Embryonic facial prominence (tissue), 1 donor: ENCODE measurements around the gene KRT72.
"Not testable (repeated sequence)": the region's sequence is repeated elsewhere in the genome, so short reads cannot be mapped to it uniquely, and the experiment has no call there.

Source experiments
- DNase-seq: peaks from one replicate; pipeline ENCODE4 v3.0.0-alpha.2; 2016; ENCODE audit errors: extremely low spot score

KRT72 gene

DNA sequence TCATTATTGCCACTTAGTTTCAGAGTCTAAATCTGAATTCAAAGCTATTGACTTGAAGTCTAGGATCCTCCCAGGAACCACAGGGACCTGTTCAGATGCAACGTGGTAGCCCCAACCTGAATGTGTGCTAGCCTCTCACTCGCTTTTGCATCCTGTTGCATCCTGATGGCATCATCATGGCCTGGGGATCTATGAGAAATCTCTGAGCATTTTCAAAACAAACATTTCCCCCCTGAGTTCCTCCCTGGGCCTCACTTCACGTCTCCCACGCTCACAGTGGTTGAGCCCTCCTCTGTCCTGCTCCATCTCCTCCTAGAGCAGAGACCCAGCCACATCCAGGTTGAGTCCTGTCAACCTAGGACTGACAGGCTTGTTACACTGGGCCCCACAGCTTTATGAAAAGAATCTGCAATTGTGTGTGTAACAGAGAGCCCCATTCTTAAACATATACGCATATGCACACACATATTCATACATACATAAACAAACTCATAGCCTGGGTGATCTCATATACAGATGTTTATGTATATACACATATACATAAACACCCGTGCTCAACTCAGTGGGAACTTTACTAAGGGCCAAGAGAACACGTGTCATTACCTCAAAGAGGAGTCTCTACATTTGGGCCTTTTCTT, 5.4 kb upstream of the KRT72 start:
- no peak for DNase-seq

DNA sequence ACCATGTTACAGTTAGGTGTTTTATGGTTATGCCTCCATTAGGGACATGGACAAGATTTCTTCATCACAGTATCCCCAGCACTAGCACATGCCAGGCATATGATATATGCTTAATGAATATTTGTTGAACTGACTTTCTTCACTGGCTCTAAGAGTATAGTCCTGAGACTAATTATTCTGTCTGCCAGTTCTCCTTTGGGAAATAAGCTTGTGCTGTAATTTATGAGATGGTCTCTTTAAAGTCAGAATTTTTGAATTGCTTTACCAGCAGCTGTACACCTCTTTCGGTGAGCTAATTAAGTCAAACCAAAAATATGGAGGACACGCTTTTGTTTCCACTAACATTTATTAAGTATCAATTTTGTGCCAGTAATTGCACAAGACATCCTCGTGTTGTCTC, 4.8 kb upstream of the KRT72 start:
- DNase-seq: no peak

DNA sequence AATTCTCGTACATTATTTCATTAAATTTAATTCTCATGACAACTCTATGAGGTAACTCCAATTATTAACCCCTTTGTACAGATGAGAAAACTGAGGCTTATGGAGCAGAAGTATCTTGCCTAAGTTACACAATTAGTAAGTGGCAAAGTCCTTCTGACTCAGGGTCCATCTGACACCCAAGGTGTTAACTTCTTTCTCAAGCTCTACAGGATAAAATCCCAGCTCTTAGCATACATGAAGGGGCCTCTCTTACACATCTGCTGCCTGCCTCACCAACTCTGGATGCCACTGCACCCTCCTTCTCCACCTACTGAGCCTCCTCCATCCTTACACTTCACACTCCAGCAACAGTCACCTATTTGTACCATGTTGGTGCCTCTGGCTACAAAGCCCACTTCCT, 4.3 kb upstream of the KRT72 start:
- DNase-seq: no peak

DNA sequence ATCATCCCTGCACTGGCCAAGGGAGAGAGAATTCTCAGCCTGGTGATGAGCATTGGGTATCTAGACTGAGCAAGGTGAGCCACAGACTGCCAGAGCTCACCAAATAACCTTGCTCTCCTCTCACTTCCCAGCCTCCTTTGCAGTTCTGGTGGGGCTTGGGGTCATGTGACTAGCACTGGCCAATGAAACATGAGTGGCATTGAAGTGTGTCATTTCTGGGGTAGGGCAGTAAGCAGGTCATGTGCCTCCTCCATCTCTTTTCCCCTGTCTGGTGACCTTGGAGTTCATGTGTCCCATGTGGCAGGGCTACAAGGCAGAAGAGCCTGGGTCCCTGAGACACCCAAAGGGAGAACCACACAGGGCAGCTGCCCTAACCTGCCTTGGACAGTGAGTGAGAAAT, 3.6 kb upstream of the KRT72 start:
- no peak for DNase-seq

DNA sequence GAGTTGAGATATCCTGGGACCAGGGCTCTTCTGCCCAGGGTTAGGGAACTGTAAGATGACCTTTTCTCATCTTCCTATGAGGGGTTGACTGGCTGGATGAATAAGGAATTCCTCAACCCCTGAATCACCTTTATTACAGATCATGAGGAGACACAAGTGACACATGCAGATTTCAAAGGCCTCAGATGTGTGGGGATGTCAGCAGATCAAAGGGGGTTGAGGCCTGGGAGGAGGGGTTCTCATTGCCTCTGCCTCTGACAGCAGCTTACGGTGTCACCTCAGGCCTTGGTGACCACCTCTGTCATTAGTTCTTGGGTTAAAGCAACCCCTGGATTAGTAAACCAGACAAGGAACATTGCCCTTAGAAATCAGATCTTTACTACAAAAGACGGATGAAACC, 2.1 kb upstream of the KRT72 start:
- no peak for DNase-seq

DNA sequence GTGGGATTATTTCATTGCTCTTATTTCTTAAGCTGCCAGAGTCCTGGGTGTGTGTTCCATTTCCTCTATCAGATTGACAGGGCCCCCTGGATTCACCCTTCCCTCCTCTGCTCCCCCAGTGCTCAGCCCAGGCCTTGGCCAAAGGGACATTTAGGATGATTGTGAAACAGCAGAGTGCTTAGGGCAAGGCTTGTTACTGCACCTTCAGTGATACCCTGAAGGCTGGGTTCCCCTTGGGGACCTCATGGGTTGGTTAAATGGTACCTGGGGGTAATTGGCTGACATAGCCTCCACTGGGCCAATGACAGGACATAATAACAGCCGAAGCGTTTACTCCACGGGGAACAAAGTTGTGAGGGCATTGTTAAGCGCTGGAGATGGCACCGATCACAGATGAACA, 1.3 kb upstream of the KRT72 start:
- no peak for DNase-seq

DNA sequence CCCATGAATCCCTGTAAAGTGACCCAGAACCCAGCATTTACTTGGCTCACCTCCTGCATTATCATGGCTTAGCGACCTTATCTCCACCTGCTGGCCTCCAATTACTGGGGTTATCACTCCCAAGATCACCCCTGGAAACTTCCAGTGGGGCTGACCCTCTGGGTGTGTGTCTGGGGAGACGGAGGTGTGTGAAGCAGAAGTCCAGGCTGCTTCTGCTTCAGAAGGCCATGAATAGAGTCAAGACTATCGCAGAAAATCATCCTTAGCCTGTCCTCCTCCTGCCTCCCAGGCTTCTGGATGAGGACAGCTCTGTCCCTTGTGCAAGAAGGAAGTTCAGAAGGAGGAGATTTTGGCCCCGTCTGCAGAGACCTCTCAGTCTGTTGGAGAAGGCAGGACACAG, 408 bp upstream of the KRT72 start:
- DNase-seq: no peak

DNA sequence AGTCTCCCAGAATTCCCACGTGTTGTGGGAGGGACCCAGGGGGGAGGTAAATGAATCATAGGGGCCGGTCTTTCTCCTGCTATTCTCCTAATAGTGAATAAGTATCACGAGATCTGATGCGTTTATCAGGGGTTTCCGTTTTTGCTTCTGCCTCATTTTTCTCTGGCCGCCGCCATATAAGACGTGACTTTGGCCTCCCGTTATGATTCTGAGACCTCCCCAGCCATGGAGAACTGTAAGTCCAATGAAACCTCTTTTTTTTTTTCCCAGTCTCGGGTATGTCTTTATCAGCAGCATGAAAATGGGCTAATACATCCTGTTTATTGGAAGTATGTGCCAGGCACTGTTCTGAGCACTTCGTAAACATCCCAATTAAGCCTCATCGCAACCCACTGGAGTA, 788 bp downstream of the KRT72 start:
- DNase-seq: no peak

DNA sequence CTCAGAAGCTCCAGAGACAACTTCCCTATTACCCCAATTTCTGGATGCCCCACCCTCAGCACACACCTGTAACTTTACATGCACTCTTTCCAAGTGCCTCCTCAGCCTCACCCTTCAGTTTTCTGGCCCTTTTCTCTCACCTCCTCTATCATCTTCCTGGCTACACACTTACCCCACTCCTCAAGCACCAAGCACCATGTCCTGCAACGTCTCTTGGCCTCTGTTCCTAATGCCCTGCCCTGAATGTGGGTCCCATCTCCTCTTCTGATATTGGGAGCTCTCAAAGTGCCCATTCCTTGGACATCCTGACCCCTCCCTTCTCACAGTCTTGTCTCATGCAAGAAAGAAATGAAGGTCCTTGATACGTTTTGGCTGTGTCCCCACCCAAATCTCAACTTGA, 1.2 kb downstream of the KRT72 start:
- DNase-seq: no peak

DNA sequence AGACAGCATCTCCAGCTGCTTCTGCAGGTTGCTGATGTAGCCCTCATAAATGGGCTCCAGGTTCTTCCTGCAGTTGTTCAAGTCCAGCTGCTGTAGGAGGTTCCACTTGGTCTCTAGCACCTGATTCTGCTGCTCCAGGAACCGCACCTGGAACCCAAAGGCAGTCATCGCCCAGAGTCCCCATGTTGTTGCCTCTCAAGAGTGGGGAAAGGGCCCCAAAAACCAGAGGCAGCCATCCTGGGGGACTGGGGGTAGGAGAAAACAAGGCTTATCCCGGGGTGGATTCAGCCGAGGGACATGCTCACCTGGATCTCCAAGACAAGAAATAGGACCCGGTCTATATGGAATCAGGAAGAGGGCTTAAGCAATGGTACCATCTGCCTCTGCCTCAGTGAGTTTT, 2.3 kb downstream of the KRT72 start:
- DNase-seq: no peak

DNA sequence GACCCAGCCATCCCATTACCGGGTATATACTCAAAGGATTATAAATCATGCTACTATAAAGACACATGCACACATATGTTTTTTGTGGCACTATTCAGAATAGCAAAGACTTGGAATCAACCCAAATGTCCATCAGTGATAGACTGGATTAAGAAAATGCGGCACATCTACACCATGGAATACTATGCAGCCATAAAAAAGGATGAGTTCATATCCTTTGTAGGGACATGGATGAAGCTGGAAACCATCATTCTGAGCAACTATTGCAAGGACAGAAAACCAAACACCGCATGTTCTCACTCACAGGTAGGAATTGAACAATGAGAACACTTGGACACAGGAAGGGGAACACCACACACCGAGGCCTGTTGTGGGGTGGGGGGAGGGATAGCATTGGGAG, 7.0 kb downstream of the KRT72 start:
- not testable (repeated sequence) for DNase-seq

DNA sequence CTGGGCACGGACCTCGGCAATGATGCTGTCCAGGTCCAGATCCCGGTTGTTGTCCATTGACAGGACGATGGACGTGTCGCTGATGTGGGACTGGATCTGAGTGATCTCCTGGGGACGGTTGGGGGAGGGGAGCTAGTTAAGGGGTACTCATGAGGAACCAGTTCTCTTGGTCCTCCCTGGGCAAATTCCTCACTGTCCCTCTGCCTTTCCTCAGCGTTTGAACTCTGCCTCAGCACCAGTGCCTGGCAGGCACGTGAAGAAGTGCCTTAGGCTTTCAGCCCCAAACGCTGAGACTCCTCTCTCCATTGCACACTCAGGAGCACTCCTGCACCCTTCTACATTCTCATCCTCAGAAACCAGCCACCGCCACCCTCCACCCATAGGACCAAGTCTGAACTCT, 9.7 kb downstream of the KRT72 start:
- no peak for DNase-seq

DNA sequence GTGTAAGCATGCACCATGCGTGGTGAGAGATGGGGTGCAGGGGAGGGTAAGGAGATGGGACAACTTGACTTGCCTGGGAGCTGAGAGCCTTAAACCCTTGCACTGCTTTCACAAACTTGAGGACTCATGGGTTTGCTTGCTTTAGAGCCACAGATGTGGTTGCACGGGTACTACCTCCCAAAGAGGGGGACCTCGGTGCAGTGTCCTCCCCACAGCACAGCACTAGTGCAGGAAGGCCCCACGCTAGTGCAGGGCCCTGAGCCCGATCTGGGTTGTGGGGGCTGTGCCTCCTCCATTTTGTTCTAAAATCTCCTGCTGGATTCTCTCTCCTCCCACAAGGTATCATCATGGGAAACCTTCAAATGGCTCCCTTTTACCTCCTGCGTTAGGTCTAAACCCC, 11.2 kb downstream of the KRT72 start:
- DNase-seq: no peak

DNA sequence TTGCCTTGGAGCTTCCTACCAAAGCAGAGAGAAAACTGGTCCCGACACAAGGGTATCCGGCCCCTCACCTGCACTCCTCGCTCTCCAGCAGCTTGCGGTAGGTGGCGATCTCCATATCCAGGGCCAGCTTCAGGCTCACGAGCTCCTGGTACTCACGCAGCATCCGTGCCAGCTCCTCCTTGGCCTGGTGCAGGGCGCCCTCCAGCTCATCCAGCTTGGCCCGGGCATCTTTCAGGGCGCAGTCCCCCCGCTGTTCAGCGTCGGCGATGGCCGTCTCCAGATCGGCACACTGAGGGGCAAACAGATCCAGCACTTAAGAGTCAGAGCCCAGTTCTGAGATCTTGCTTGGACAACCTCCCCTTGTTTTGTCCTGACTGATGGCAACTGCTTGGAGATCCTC, 13.7 kb downstream of the KRT72 start:
- no peak for DNase-seq

DNA sequence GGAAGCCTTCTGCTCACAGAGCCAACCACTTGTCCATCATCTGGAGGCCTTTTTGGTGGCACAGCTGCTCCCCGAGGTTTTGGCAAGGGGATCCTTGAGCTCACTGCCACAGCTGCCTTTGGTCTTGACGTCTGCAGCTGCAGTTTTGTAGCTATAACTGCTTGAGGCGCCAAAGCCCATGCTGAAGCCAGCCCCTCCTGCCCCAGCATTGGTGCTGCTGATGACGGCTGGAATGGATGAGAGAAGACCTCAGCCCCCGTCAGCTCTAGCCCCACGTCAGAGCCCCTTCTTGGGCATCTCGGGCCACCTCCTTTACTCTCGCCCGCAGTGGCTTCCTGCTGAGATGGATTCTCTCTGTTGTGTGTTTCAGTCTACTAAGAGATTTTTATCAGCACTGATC, 15.3 kb downstream of the KRT72 start:
- DNase-seq: no peak

DNA sequence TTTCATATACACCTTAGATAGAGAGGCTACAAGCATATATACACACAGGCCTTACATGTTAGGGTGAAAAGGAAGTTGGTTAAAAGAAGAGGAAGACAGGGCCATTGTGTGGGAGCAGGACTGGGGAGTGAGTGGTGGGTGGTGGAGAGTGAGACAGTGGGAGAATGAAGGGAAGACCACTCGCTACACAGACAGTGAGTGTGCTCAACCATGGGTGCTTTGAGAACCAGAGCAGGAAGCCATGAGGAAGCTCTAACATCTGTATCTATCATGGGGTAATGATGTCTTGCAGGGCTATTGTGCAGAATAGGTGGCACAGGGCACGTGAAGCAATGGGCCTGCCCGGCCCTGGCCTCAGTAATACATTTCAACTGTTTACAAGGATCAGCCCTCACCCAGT, 16.2 kb downstream of the KRT72 start:
- no peak for DNase-seq

DNA sequence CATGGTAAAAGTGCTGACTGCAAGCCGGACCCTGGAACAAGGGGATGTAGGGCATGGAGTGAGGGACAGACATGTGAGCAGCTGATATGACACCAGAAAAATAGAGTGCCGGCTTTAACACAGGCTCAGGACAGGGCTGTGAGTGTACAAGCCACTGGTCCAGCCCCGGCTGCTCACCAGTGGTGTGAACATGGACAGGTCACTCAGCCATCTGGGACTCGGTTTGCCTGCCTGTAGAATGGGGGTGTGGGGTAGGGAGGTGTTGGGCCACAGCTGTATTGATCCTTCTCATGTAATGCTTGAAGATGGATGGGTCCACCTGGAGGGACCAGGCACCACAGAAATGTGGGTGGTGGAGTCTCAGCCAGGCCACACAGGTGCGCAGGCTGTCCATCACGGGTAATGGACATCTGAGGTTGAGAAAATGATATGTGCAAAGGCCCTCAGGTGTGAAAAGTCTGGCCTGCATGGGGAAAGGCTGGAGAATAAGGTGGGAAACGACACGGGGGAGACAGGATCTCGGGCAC, 17.0 kb downstream of the KRT72 start:
- no peak for DNase-seq

DNA sequence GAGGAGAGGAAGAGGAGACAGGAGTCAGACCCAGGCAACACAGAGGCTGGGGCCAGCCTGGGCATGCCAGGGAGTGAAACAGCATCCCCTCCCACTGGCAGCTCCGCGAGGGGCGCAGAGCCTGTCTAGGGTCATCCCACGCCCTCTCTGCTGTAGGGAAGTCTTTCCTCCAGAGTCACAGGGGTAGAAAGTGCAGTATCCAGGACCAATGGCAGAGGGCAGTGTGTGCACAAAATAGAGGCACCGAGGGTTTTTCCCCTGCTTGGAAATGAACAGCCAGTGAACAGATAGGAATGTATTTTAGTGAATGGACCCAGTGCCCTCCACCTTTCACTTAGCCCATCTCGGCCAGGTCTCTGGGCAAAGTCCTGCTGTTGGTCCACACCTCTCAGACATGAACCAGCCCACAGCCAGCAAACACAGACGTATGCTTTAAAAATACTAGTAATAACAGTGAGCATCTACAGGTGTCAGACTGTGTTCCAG, 18.2 kb downstream of the KRT72 start:
- no peak for DNase-seq

DNA sequence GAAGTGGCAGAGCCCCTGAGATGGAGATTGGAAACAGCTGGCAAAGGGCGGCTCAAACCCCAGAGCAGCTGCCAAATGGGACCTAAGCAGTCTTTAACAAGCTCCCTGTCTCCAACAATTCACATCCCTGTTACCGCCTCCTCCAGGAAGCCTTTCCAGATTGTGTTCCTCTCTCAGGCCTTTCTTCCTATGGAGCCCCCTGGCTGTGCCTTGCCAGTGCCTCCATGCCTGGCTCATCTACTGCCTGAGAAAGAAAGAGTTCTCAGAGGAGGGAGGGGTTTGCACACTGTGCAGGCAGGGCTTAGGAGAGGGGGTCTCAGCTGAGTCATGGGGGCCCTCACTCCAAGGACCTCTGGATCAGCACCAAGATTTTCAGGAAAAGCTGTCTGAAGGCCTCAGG, 18.8 kb downstream of the KRT72 start:
- DNase-seq: no peak

DNA sequence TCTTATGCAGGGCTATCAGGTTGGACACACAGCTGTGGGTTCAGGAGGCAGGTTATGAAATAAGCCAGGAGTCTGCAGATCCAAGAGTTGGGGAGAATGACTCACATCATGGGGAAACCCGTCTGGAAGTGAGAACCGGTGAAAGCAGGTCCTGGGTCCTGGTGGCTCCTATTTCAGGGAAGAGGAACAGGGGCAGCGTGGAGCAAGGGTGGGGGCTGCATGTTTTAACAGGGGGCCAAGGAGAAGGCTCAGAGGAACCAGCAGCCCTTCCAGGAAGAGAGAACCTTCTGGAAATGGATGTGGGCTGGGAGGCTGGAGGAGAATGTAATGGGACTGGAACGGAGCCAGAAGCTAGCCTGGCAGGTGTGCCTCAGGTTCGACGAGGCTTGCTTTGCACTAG, 19.8 kb downstream of the KRT72 start:
- DNase-seq: no peak

DNA sequence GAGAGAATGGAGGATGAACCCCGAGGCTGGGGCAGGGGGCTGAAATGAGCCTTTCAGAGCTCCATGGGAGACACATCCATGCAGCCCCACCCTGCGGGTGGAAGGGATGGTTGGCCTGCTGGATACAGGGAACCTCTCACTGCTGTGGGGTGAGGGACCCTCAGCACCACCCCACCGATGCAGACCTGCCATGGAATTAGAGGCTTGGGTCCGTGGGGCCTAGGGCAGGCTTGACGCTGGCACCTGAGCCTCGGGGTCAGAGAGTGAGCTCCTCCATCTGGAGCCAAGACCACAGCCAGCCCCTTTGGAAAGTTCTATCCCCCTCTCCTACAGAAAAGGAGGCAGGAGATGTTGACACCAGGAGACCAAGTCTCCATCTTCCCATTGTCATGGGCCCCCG, 20.2 kb downstream of the KRT72 start:
- DNase-seq: no peak

DNA sequence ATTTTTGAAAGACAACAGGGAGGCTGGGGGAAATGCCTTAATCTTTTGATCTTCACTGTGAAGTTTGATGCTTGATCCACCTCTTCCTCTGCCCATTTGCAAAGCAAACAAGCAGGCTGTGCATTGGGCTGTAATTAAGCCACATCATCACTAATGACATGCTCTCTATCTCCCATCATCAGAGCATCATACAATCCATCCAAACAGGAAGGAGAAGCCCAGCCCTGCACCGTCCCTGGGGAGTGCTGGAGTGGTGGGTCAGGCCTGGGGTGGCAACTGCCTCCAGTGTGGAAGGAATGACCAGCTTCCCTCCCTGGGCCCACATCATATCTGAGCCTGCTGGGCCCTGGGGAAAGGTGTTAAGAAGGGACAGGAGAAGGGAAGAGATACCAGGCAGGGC, 20.8 kb downstream of the KRT72 start:
- DNase-seq: no peak

DNA sequence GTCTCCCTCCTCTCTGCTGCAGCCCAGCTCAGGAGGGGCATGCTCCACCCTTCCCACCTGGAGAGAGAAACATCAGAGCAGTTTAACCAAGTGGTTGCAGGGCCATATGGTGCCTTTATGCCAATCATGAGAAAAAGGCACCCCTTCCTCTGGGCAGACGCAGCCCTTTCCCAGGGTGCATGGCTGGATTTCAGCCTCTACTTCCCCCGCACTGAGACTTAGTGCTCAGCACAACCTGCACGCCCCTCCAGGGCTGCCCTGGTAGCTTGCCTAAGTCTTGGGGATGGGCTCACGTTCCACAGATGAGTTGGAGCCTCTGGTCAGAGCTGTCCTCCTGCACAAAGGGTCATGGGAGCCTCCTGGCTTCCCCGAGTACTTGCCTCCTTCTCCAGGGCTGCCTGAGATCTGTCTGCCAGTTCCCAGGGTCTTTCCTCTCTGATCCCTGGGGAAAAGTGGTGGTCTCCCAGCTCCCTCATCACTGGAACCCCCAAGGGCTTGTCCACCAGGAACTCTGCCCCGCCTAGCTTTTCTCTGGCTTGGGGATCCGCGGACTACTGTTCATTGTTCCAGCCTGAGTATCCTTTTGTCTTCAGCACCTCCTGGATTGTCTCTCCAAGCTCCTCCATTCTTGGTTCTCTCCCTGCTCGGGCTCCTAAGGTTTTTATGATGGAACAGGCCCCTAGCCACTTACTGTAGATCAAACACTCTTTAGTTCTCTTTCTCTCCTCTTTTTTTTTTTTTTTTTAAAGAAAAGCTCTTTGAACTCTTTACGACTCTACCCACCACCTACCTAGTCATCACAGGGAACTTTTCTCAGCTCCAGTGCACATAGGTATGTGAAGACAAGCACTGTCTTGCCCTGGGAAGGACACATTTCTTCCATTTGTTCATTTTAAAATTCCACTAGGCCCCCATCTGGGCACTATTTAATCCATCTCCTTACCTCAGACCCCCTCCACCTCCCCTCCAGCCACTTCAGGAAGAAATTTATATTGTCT, 21.5 kb downstream of the KRT72 start:
- DNase-seq: peak; percentile 11
